GM18507 (cell line): ENCODE measurements around the gene PDZD8.
A peak's percentile ranks its signal among the peaks of the same experiment; 100 is the strongest.

Source experiments
- DNase-seq: peaks from one replicate; pipeline ENCODE4 v3.0.0; 2011; ENCODE audit warnings: low read depth; ENCODE audit not compliant: insufficient read length; ENCODE audit errors: extremely low spot score
- FAIRE-seq: peaks from 2 replicates; lab custom pipeline; 2011; peaks lifted over from hg19 to GRCh38; lab: Jason Lieb, UNC

PDZD8 gene

GRCh38 chr10:117353684-117354083, 21.6 kb downstream of the PDZD8 start:
- DNase-seq (no peak), FAIRE-seq (peak; percentile 35)

DNA sequence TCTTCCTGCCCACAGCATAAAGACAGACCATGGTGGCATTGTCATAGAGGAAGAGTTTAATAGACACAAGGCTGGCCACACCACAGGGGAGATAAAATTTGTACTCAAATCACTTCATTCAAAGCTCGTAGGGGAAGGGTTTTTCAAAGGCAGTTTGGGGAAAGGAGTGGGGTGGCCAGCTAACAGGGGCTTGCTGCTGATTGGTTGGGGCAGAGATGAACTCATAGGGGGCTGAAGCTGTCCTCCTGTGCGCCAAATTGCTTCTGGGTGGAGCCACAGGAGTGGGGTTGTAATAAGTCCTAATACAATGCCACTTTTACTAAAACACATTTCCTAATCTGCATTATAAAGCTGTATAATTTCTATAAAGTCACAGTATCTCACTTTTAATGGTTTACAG, 22.5 kb downstream of the PDZD8 start:
- no peak for DNase-seq
- no peak for FAIRE-seq

- no peak for DNase-seq
- FAIRE-seq = no peak
Observed at GRCh38 chr10:117351996-117352395, 23.2 kb downstream of the PDZD8 start.

GRCh38 chr10:117351558-117351957, 23.7 kb downstream of the PDZD8 start:
- FAIRE-seq = no peak
- no peak for DNase-seq

GRCh38 chr10:117350909-117351308, 24.3 kb downstream of the PDZD8 start:
- FAIRE-seq = peak; percentile 75
- no peak for DNase-seq

DNA sequence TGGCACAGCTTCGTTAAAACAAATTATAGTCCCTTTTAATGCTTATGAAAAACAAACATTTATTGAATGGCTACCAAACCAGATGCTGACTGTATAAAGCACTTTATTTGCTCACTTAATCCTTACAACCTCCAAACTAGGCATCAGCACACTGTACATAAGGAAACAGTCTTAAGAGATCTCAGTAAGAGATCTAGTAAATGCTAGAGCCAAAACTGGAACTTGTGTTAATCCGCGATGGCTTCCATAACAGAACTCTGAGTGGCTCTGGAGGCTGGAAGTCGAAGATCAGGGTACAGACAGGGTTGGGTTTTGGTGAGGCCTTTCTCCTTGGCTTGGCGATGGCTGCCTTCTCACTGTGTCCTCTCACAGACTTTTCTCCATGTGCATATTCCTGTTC, 27.0 kb downstream of the PDZD8 start:
- no peak for DNase-seq
- FAIRE-seq = no peak

DNA sequence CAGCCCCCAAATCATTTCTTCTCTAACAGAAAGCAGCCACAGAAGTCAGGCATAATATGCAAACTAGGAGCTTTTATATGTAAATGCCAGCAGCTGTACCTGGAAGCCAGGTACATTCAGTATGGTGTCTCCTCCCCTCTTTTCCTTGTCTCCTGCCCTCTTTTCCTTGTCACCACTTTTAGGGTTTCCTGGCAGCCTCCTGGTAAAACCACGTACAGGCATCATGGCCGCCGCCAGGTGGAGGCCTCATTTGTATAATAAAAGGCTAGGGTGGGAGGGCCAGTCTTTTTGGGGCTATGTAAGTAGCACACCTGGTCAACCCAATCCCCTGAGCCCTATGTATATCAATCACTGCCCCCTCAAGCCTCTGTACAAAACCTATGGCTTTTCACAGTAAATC, 28.7 kb downstream of the PDZD8 start:
- FAIRE-seq = no peak
- DNase-seq = no peak

- DNase-seq = no peak
- FAIRE-seq = no peak
Observed at GRCh38 chr10:117345143-117345542, 30.1 kb downstream of the PDZD8 start.

GRCh38 chr10:117342641-117343040, 32.6 kb downstream of the PDZD8 start:
- FAIRE-seq (no peak), DNase-seq (no peak)

DNA sequence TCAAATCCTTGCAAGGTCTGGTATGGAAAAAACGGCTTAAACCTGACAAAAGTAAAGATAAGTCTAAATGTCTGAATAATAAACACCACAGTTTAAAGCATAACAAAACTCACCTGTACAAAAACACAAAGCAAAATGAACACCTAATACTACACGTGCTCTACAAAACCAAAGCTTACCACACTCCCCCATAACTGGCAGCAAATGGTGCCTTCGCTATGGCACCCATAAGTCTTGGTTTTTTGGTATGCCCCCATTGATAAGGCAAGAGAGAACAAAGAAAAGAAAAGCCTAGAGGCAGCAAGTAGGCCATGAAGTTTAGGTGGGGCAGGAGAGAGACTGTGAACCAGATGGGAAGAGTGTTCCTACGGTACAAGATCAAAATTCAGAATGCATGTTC, 34.2 kb downstream of the PDZD8 start:
- DNase-seq (no peak), FAIRE-seq (no peak)

DNA sequence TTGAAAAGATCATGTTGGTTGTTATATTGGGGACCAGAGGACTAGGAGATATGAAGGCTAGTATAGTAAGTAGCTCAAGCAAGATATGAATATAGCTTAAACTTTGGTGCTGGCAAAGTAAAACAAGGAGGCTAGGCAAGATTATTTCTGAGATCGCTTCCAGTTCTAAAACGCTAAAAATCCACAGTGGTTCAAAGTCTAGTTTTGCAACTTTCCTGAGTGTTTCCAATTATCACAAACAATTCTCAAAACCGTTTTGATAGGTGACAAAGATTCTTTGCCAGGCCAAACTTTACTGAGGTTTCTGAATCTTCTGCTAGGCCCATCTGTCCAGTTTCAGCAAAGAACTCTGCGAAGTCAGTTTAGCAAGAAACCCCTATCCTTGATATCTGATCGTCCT, 35.3 kb downstream of the PDZD8 start:
- DNase-seq = no peak
- FAIRE-seq = no peak

GRCh38 chr10:117339578-117339977, 35.7 kb downstream of the PDZD8 start:
- FAIRE-seq = no peak

GRCh38 chr10:117334926-117335325, 40.3 kb downstream of the PDZD8 start:
- DNase-seq = no peak
- FAIRE-seq = no peak

More at GRCh38 chr10:117339578-117339977, 35.7 kb downstream of the PDZD8 start:
- no peak for DNase-seq

- no peak for FAIRE-seq
Observed at GRCh38 chr10:117334066-117334465, 41.2 kb downstream of the PDZD8 start.

GRCh38 chr10:117327262-117327661, 48.0 kb downstream of the PDZD8 start:
- FAIRE-seq (no peak), DNase-seq (no peak)

More at GRCh38 chr10:117334066-117334465, 41.2 kb downstream of the PDZD8 start:
- no peak for DNase-seq

- no peak for FAIRE-seq
Observed at GRCh38 chr10:117324367-117324766, 50.9 kb downstream of the PDZD8 start.

DNA sequence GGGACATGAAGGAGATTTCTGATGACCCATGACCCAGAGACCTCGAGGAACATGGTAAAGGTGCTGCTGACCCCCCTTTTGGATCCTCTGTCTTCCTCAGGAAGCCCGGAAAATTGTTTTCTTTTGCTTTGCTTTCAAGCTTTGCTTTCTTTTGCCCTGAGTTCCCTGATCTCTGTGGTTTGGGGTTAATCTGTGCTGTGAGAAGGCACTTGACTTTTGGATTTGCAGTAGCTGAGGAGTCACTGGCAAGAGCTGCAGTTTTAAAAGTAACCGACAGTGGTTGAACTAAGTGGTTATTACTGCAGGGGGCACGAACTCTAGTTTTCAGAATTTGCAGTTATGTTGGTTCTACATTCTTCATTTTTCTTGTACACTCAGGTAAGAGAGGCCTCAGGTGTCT, 53.0 kb downstream of the PDZD8 start:
- DNase-seq (no peak), FAIRE-seq (no peak)

More at GRCh38 chr10:117324367-117324766, 50.9 kb downstream of the PDZD8 start:
- no peak for DNase-seq

- peak; percentile 80 for FAIRE-seq
- no peak for DNase-seq
Observed at GRCh38 chr10:117320050-117320665, 55.1 kb downstream of the PDZD8 start.

DNA sequence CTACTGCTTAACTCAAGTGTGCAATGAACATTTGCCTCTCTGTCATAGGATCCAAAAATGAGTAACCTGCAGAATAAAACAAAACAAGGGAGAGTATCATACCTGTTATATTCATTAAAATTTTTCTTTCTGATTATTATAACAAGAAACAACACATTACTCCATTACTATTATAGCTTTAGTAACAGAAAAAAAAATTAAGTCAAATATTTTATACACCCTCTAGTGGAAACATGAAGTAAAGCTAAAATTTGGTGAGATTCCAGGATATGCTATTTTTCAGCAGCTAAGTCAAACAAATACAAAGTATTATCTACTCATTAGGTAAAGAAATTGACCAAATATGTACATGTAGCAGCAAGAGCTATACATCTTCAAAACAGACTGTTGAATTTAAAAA, 56.3 kb downstream of the PDZD8 start:
- DNase-seq = no peak
- peak; percentile 44 for FAIRE-seq

DNA sequence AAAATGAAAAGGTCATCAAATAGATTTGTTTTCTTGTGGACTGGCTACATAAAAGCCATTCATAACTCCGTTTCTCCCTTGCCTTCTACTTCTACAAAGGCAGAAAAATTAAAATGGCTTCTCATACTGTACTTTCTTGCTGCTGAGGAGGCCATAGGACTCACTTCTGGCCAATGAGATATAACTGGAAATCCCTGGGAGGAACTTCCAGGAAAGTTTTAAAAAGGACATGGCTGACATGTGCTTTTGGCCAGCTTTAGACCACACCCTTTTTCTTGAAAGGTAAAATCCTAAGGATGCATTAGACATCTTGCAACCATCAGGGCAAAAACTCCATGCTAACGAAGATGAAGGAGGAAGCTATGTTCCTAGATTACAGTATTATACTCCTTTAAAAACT, 58.5 kb downstream of the PDZD8 start:
- FAIRE-seq (no peak), DNase-seq (no peak)

- DNase-seq (no peak), FAIRE-seq (no peak)
Observed at GRCh38 chr10:117313641-117314040, 61.6 kb downstream of the PDZD8 start.

DNA sequence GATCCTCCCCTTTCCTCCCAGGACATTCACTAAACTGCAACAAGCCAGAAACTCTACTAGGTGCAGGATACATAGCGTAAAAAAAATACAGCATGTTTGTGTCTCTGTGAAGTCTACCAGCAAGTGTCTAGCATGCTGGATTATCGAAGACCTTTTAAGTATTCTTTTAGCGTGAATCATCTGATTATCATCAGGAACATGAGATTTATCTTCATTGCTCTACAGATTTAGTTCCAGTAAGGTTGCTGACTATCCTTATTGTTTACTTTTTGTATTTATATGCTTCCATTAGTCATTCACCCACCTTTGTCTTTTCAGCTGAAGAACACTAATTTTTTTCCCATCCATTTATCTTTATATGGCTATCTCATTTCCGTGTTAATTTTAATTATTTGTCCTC, 62.8 kb downstream of the PDZD8 start:
- FAIRE-seq = no peak
- DNase-seq = no peak
